Esophagus squamous epithelium (tissue), 4 donors: ENCODE measurements around the gene C8A.

ENCODE experiments used
- CTCF ChIP-seq, 6 experiments: fragments of 450-650 bp in 4 of 6; fragments of 200-600 bp in 2 of 6; sonication (generic) in 2 of 6; IDR thresholded peaks; one replicate each; pipeline ENCODE4 v1.5.1; 2016 to 2019; ENCODE audit warnings: antibody characterized with exemption in 6 of 6, mild to moderate bottlenecking in 4 of 6, moderate library complexity in 4 of 6
- POLR2A ChIP-seq, 4 donors: fragments of 450-650 bp; IDR thresholded peaks; one replicate each; pipeline ENCODE4 v1.6.1; 2017; ENCODE audit warnings: antibody characterized with exemption in 4 of 4, mild to moderate bottlenecking in 4 of 4, moderate library complexity in 3 of 4

GRCh38 chr1:56938646-56939045 lies 84.0 kb downstream of the C8A start:
- TF ChIP-seq POLR2A (IDR thresholded peaks at IDR 0.05) (no peak), CTCF (IDR thresholded peaks at IDR 0.05) (no peak)
